VCaP (cell line): ENCODE results near the gene CDH13.

ENCODE experiments used
- H3K27ac ChIP-seq: fragments of 450-650 bp; 2 replicates; pipeline ENCODE4 v1.5.1; 2017
- TF ChIP-seq, protein P1 (sequence below): fragments of 450-650 bp; conservative IDR thresholded peaks from 2 replicates; pipeline ENCODE4 v1.5.1; 2017; ENCODE audit warnings: mild to moderate bottlenecking, moderate library complexity

CDH13 gene

DNA sequence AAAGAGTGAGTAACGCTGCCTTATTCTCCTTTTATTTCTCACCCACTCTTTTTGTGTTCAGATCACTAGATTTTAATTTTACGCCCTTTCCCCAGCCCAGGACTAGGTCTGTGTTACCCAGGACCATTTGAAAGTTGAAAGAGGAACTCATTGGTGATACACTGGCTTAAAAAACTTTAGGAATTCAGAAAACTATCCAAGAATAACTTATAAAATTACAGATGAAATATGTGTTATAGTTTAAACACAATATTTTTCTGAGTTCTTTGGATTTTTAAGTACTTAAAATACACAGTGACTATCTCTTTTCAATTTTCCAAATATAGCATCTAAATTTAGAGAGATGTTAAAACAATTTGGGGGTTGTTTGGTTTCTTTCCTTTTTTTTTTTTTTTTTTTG is 385.2 kb downstream of the CDH13 start:
- TF ChIP-seq, protein P1, sequence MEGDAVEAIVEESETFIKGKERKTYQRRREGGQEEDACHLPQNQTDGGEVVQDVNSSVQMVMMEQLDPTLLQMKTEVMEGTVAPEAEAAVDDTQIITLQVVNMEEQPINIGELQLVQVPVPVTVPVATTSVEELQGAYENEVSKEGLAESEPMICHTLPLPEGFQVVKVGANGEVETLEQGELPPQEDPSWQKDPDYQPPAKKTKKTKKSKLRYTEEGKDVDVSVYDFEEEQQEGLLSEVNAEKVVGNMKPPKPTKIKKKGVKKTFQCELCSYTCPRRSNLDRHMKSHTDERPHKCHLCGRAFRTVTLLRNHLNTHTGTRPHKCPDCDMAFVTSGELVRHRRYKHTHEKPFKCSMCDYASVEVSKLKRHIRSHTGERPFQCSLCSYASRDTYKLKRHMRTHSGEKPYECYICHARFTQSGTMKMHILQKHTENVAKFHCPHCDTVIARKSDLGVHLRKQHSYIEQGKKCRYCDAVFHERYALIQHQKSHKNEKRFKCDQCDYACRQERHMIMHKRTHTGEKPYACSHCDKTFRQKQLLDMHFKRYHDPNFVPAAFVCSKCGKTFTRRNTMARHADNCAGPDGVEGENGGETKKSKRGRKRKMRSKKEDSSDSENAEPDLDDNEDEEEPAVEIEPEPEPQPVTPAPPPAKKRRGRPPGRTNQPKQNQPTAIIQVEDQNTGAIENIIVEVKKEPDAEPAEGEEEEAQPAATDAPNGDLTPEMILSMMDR = no peak
- no peak overlapping the region for H3K27ac ChIP-seq

DNA sequence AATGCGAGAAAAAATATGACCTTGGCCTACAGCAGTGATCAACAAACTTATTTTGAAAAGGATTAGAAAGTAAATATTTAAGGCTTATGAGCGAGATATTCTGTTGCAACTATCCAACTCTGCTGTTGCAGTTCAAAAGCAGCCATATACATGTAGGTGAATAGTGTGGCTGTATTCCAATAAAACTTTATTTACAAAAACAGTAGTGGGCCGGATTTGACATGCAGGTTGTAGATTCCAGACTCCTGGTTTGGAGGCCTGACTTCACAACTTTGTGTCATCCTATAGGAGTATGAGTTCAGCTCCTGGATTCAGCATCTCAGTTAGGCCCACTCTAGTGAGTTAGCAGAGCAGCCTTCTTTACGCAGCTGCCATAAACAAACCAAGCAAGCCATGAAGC is 386.3 kb downstream of the CDH13 start:
- TF ChIP-seq, protein P1 = no peak
- no peak overlapping the region for H3K27ac ChIP-seq

DNA sequence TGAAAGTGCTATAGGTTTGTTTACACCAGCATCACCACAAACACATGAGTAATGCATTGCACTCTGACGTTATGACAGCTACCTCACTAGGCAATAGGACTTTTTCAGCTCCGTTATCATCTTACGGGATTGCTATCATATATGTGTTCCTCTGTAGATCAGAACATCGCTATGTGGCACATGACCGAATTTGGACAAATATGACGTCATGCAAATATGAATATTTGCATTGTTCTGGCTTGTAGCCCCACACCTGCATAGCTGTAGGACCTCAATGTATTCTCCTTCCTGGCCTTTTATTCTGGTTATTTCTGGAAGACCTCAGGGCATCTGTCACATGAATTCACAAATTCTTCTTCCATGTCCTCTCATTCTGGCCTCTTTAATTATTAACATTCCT is 393.2 kb downstream of the CDH13 start:
- TF ChIP-seq, protein P1 = no peak
- H3K27ac ChIP-seq = no peak overlapping the region

DNA sequence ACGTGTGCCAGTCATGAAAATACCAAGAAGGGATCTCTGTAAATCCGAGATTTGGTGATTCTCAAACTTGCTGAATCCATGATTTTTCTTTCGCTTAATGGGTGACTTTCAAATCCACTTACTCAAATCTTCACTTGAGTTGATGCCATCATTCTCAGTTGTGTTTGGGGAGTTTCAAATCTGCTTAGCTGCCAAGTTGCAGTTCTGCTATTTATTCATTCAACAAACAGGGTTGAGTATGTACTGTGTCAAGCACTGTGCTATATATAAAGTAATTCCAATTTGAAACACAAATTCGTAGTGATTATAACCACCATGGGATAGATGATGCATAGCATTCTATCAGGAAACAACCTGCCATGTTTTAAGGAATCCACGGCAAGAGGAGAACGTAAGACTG is 394.3 kb downstream of the CDH13 start:
- TF ChIP-seq, protein P1 = no peak
- H3K27ac ChIP-seq = no peak overlapping the region

DNA sequence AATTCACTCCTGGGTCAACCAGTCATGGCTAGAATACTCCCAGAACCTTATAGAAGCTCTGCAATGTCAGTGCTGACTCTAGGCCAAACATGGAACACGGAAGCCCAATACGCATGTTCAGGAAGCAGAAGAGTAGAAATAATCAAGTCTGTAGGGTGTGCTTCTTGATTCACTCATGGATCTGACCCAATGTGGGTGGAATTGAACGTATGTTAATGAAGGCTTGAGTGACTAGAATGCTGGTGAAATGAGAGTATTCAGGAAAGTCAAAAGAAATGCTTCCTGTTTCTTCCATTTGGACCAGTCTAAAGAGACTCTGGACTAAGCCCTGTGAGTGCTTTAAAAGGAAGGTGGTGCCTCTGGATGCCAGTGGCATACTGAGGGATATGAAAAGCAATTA is 395.0 kb downstream of the CDH13 start:
- H3K27ac ChIP-seq = no peak overlapping the region
- TF ChIP-seq, protein P1 = no peak

DNA sequence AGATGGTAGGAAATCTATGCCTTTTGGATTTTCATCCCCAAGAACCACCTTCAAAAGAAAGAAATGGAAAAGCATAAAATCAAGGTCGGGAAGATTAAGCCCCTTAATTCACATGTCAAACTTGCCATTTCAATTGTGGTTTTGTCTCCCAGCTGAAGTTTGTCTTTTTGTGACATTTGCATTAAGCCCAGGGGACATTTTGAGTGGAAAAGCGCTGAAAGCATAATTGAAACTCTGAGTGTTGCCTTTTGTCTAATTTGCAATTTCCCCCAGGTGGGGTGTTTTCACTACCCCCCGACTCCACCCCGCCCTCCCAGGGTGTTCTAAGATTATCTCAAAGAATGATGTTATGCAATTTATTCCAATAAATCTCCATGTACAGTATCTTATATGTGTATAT is 396.2 kb downstream of the CDH13 start:
- no peak overlapping the region for H3K27ac ChIP-seq
- TF ChIP-seq, protein P1 = no peak

DNA sequence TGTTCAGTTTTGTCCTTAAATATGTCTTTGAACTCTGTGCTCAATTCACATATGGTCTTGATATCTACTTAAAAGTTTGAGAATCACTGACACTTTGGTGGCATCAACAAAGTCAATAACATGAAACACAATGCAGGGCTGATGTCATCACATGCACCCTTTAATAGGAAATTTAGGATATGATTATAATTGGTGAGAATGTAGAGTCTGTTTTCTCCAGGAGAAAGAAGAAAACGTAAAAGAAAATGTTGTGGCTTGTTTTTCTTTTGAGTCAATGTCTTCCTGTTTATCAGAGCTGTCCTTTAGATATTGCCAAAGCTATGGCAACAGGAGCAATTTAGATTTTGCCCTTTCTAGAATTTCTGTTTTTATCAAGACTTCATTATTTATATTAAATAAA is 396.9 kb downstream of the CDH13 start:
- TF ChIP-seq, protein P1 = no peak
- H3K27ac ChIP-seq = no peak overlapping the region

DNA sequence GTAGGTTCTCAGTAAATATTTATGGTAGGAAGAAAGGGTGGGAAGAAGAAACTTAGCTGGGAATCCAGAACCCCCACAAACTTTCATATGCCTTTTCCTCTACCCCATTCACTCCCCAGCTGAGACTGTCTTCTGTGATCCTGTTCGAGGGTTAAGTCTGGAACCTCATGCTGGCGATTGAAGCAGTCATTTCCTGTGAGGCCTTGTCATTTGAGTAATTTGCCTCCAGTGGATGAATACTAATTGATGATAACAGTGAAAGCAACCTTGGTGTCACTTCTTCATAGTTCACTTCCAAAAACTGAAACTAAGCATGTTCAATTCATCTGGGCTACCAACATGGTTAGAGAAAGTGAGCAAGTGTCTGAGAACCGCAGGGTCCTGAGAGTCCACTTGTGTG is 401.2 kb downstream of the CDH13 start:
- TF ChIP-seq, protein P1 = no peak
- H3K27ac ChIP-seq = no peak overlapping the region
